GM06990 (cell line): ENCODE results near the gene NID2.

Experiments
- DNase-seq: peaks from one replicate; pipeline ENCODE4 v3.0.0-alpha.2; 2011; ENCODE audit not compliant: insufficient read length; ENCODE audit errors: extremely low read depth
- H3K27me3 ChIP-seq: replicated peaks from 2 replicates; pipeline ENCODE4 v1.6.0; 2011; ENCODE audit warnings: low read length; ENCODE audit not compliant: control insufficient read depth, insufficient read depth
- H3K36me3 ChIP-seq: 2 replicates; pipeline ENCODE4 v1.5.1; 2011; ENCODE audit warnings: low read length; ENCODE audit not compliant: control insufficient read depth, insufficient read depth
- H3K4me3 ChIP-seq: replicated peaks from 2 replicates; pipeline ENCODE4 v1.5.1; 2011; ENCODE audit warnings: low read depth, mild to moderate bottlenecking, control low read depth, low read length
- TF ChIP-seq, protein P1 (sequence below): IDR thresholded peaks from 2 replicates; pipeline ENCODE4 v1.5.1; 2011; ENCODE audit warnings: low read length, control low read depth, mild to moderate bottlenecking, inconsistent platforms; ENCODE audit not compliant: insufficient read depth, poor library complexity, severe bottlenecking

The NID2 gene

DNA sequence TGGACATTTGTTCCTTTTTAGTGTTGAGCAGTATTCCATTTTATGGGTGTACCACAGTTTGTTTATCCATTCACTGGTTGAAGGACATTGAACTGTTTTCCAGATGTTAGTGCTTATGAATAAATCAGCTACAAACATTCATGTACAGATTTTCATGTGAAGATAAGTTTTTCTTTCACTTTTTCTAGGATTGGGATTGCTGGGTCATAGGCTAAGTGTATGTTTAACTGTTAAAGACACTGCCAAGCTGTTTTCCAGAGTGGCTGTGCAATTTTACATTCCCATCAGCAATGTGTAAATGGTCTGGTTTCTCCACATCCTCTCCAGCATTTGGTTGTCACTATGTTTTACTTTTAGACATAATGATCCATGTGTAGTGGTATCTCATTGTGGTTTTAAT is 14.0 kb upstream of the NID2 start:
- DNase-seq, result no peak
- no peaks in the 10 kb centered on the region for H3K36me3 ChIP-seq
- H3K4me3 ChIP-seq, result no peak overlapping the region
- H3K27me3 ChIP-seq, result no peaks in the 10 kb centered on the region; the same call in 1 of the 2 replicates
- TF ChIP-seq, protein P1, sequence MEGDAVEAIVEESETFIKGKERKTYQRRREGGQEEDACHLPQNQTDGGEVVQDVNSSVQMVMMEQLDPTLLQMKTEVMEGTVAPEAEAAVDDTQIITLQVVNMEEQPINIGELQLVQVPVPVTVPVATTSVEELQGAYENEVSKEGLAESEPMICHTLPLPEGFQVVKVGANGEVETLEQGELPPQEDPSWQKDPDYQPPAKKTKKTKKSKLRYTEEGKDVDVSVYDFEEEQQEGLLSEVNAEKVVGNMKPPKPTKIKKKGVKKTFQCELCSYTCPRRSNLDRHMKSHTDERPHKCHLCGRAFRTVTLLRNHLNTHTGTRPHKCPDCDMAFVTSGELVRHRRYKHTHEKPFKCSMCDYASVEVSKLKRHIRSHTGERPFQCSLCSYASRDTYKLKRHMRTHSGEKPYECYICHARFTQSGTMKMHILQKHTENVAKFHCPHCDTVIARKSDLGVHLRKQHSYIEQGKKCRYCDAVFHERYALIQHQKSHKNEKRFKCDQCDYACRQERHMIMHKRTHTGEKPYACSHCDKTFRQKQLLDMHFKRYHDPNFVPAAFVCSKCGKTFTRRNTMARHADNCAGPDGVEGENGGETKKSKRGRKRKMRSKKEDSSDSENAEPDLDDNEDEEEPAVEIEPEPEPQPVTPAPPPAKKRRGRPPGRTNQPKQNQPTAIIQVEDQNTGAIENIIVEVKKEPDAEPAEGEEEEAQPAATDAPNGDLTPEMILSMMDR, result no peak

DNA sequence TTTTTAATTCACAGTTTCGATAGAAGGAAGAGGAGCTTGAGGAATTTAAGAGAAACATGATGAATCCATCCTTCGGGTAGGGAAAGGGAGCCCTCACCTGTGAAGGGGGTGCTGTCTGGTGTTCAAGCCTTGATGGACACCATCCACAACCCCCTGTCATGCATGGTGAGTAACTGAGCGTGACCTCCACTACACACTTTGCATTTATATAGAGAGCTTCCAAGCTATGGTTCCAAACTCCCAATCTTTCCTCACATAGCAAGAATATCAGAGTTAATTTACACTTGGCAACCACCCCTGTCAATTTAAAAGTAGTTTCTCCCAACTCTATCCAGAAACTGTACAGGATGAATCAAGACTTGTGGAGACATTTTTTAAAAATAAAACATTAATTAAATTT is 13.1 kb upstream of the NID2 start:
- DNase-seq, result no peak
- TF ChIP-seq, protein P1, result no peak
- Histone ChIP-seq H3K36me3 (no peaks in the 10 kb centered on the region), H3K4me3 (no peak overlapping the region), H3K27me3 (no peaks in the 10 kb centered on the region; the same call in 1 of the 2 replicates)

DNA sequence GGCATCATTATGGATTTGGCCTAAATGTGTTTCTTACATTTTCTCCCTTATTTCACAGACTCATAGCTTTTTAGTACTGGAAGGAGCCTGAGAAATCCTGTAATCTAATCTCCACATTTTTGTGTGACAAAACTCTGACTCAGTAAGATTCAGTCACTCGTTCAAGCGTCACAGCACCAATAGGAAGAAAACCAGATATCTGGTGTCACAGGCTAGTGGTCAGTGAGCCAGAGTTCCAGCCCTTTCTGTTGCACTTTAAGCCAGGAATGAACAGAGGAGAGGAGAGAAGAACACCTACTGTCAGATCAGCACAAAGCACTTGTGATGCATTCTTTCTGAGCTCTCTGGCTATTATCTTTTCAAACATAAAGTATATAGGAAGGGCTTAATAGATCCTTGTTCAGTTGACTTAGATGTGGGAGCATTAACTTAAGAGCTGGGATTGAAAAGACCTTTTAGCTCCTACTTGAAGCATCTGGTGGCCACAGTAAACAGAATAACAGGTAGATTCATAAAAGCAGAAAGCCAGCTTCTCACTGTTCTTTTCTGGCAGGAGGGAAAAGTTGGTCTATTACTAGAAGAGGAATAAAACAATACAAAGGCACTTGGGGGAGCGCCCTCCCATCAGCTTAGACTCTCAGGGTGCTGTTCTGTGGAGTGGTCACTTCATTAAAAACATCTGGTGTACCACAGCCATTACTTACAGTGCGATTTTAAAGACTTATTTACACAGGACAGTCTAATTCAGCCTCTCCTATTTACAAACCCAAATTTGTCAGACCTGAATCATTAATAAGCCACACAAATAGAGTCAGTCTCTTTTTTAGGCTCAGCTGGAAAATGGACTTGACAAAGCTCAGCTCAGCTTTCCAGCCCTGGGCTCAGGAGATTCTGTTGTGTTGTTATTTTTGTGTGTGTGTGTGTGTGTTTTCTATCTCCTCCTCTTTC is 12.2 kb upstream of the NID2 start:
- no peak for DNase-seq
- TF ChIP-seq, protein P1, result no peak
- no peak overlapping the region for H3K4me3 ChIP-seq
- H3K27me3 ChIP-seq, result no peaks in the 10 kb centered on the region; the same call in 1 of the 2 replicates
- H3K36me3 ChIP-seq, result no peaks in the 10 kb centered on the region

DNA sequence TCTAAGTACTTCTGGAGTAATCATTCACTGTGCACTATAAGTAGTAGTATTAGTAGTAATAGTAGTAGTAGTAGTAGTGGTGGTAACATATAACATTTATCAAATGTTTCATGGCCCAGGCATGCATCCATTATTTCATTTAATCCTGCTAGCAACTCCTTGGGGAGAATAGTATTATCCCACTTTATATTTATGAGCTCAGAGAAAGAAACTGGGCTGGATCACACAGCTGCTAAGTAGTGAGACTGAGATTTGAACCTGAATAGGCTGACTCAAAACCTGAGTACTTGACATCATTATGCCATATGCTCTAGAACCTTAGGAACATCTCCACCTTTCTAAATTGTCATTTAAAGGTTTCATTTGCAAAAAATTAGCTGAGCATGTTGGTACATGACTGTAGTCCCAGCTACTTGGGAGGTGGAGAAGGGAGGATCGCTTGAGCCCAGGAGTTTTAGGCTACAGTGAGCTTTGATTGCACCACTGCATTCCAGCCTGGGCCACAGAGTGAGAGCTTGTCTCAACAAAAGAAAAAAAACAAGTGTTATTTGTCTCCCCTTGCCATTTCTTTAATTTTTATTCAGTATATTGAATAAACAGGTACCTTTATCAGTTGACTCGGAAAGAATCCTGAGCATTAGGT is 11.4 kb upstream of the NID2 start:
- Histone ChIP-seq H3K27me3 (no peaks in the 10 kb centered on the region; the same call in 1 of the 2 replicates), H3K36me3 (no peaks in the 10 kb centered on the region), H3K4me3 (no peak overlapping the region)
- TF ChIP-seq, protein P1, result no peak
- DNase-seq, result no peak

DNA sequence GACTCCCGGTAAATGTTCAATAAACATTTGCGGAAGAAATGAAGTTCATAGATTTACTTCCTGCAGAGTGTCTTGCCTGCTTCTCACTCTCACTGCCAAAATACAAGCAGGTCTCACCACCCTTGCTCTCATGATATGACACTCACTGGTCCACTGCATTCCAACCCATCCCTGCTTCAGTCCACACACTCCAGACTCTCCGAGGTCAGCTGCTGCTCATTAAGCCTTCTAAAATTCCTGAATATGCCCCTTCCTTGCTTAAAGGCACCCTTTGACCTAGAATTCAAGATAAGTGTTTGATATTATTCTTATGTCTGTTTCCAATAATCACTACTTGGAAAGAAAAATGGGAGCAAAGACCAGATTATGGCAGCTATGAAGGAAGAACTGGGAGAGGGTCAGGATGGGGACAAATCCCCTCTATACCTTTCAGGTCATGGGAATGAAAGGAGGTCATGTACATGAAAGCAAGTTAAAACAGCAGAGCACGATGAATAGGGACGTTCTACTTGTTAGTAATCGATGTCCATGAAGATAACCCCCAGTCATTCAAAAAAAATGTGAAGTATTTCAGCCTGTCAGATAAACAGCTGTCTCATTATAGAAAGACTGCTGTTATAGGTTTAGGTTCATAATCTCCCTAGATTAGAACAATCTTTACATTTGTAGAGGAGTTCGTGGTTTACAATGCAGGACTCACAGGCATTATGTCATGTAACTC is 10.5 kb upstream of the NID2 start:
- H3K4me3 ChIP-seq, result no peak overlapping the region

More for the DNA sequence above, 10.5 kb upstream of the NID2 start:
- TF ChIP-seq, protein P1, result no peak
- Histone ChIP-seq H3K36me3 (no peaks in the 10 kb centered on the region), H3K27me3 (no peaks in the 10 kb centered on the region; the same call in 1 of the 2 replicates)
- DNase-seq, result no peak
